C4-2B (cell line): ENCODE results near the gene EZH1.

ENCODE experiments used
- H3K27ac ChIP-seq: fragments of 450-650 bp; 2 replicates; pipeline ENCODE4 v1.5.1; 2017
- CTCF ChIP-seq: fragments of 450-650 bp; conservative IDR thresholded peaks from 2 replicates; pipeline ENCODE4 v1.5.1; 2017; ENCODE audit warnings: mild to moderate bottlenecking
- ZFX ChIP-seq: fragments of 450-650 bp; IDR thresholded peaks from 2 replicates; pipeline ENCODE4 v1.6.1; 2017

Gene EZH1

GRCh38 chr17:42700586-42701289 lies 44.1 kb downstream of the EZH1 start:
- no peak overlapping the region for H3K27ac ChIP-seq
- TF ChIP-seq CTCF, result no peak
- no peak for TF ChIP-seq ZFX

GRCh38 chr17:42699415-42699740 lies 45.5 kb downstream of the EZH1 start:
- no peak overlapping the region for H3K27ac ChIP-seq
- TF ChIP-seq CTCF, result no peak
- no peak for TF ChIP-seq ZFX

- no peak overlapping the region for H3K27ac ChIP-seq
- TF ChIP-seq ZFX (no peak), CTCF (no peak)
These were observed 46.0 kb downstream of the EZH1 start for GRCh38 chr17:42698736-42699414.

GRCh38 chr17:42697108-42697811 lies 47.6 kb downstream of the EZH1 start:
- TF ChIP-seq ZFX (no peak), CTCF (no peak)
- no peak overlapping the region for H3K27ac ChIP-seq

- no peak for TF ChIP-seq CTCF
- TF ChIP-seq ZFX, result no peak
- no peak overlapping the region for H3K27ac ChIP-seq
These were observed 49.3 kb downstream of the EZH1 start for GRCh38 chr17:42695500-42695899.

- TF ChIP-seq ZFX (no peak), CTCF (no peak)
These were observed 50.3 kb downstream of the EZH1 start for GRCh38 chr17:42694524-42694923.

GRCh38 chr17:42692489-42692888 lies 52.4 kb downstream of the EZH1 start:
- H3K27ac ChIP-seq, result no peak overlapping the region
- TF ChIP-seq ZFX (no peak), CTCF (no peak)

More at GRCh38 chr17:42694524-42694923, 50.3 kb downstream of the EZH1 start:
- no peak overlapping the region for H3K27ac ChIP-seq
